Endothelial cell (in vitro differentiated cells): ENCODE measurements around the gene PAX4. TPM values are rescaled to one million over a fixed set of nuclear protein-coding genes. Genes with fewer than 3 reads are reported as not detected.

Experiments
- DNase-seq: peaks from one replicate; pipeline ENCODE4 v3.0.0; 2021; ENCODE audit warnings: low spot score
- H3K27ac Mint-ChIP-seq: one replicate; pipeline ENCODE4 v1.8.0; 2021; ENCODE audit warnings: mixed read lengths, inconsistent platforms; ENCODE audit not compliant: unreplicated experiment
- H3K27me3 Mint-ChIP-seq: one replicate; pipeline ENCODE4 v1.8.0; 2021; ENCODE audit warnings: mild to moderate bottlenecking, moderate library complexity, mixed read lengths, inconsistent platforms; ENCODE audit not compliant: unreplicated experiment
- H3K36me3 Mint-ChIP-seq: one replicate; pipeline ENCODE4 v1.8.0; 2021; ENCODE audit warnings: mild to moderate bottlenecking, low read depth, mixed read lengths, inconsistent platforms; ENCODE audit not compliant: unreplicated experiment
- H3K4me1 Mint-ChIP-seq: one replicate; pipeline ENCODE4 v1.8.0; 2021; ENCODE audit warnings: mild to moderate bottlenecking, mixed read lengths, inconsistent platforms; ENCODE audit not compliant: unreplicated experiment
- H3K4me3 Mint-ChIP-seq: one replicate; pipeline ENCODE4 v1.8.0; 2021; ENCODE audit warnings: mild to moderate bottlenecking, mixed read lengths, inconsistent platforms; ENCODE audit not compliant: unreplicated experiment
- H3K9me3 Mint-ChIP-seq: one replicate; pipeline ENCODE4 v1.8.0; 2021; ENCODE audit warnings: mixed read lengths, inconsistent platforms; ENCODE audit not compliant: unreplicated experiment
- total RNA-seq: library from RNA; stranded (reverse); fragmentation: NEBNext Ultra II Directional; extraction: Animal tissue kit (Norgen Biotek cat#: 25700); gene quantifications from one replicate; pipeline ENCODE4 v1.2.1, GENCODE V29; 2021; ENCODE audit not compliant: unreplicated experiment
- TF ChIP-seq, protein P1 (sequence below): fragments of 200-600 bp; sonication (generic); IDR thresholded peaks from one replicate; pipeline ENCODE4 v1.5.0; 2021; ENCODE audit warnings: antibody characterized with exemption; ENCODE audit not compliant: unreplicated experiment

The PAX4 gene
- total RNA-seq, 1 donor from 2014 or later = 0.33 TPM

GRCh38 chr7:127588697-127589482 lies 29.1 kb downstream of the PAX4 start:
- peaks cover 47% of the 10 kb centered on the region for H3K4me1 Mint-ChIP-seq
- TF ChIP-seq, protein P1, sequence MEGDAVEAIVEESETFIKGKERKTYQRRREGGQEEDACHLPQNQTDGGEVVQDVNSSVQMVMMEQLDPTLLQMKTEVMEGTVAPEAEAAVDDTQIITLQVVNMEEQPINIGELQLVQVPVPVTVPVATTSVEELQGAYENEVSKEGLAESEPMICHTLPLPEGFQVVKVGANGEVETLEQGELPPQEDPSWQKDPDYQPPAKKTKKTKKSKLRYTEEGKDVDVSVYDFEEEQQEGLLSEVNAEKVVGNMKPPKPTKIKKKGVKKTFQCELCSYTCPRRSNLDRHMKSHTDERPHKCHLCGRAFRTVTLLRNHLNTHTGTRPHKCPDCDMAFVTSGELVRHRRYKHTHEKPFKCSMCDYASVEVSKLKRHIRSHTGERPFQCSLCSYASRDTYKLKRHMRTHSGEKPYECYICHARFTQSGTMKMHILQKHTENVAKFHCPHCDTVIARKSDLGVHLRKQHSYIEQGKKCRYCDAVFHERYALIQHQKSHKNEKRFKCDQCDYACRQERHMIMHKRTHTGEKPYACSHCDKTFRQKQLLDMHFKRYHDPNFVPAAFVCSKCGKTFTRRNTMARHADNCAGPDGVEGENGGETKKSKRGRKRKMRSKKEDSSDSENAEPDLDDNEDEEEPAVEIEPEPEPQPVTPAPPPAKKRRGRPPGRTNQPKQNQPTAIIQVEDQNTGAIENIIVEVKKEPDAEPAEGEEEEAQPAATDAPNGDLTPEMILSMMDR = no peak

DNA sequence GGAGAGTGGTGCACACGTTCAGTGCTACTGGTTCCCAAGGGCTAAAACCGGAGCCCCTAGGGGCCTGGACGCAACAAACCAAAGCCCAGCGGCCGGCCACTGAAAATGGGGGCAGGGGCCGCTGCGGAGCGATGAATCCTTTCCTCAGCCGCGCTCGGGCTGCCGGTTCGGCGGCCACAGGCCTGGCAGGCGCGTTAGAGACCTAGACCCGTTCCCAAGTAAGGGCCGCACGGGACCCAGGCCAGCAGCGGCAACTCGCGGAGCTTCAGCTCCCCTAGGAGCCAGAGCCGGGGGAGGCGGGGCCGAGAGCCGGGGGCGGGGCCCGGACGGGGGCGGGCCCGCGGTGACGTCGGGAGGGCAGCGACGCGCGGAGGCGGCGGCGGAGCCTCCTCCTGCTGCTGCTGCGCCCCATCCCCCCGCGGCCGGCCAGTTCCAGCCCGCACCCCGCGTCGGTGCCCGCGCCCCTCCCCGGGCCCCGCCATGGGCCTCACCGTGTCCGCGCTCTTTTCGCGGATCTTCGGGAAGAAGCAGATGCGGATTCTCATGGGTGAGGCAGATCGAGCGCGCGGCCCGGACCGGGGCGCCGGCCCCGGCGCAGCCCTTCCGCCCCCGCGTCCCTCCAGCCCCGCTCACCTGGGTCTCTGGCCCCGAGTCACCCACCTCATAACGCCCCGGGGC lies 29.8 kb downstream of the PAX4 start, which contains the start of gene ARF5:
TSS of gene ARF5 (plus strand) at position 393 of the 678 bp plus-strand sequence. CDS start at position 481, 88 bp downstream.
- Mint-ChIP-seq H3K4me1 (peaks cover 55% of the 10 kb centered on the region), H3K36me3 (peaks cover 25% of the 10 kb centered on the region), H3K9me3 (no peaks in the 10 kb centered on the region), H3K27ac (peak within 1 kb of the TSS; percentile 88), H3K27me3 (peaks cover 18% of the 10 kb centered on the region), H3K4me3 (peak within 1 kb of the TSS; percentile 99)
- TF ChIP-seq, protein P1 = no peak
- peak; percentile 92 for DNase-seq

More at GRCh38 chr7:127588697-127589482, 29.1 kb downstream of the PAX4 start:
- H3K36me3 Mint-ChIP-seq = peaks cover 25% of the 10 kb centered on the region
- H3K27me3 Mint-ChIP-seq = peaks cover 18% of the 10 kb centered on the region
- H3K27ac Mint-ChIP-seq = peak overlapping the region; percentile 88
- H3K9me3 Mint-ChIP-seq = no peaks in the 10 kb centered on the region
- peak; percentile 64 for DNase-seq
- H3K4me3 Mint-ChIP-seq = peak overlapping the region; percentile 99

GRCh38 chr7:127587663-127588018 lies 30.3 kb downstream of the PAX4 start:
- Mint-ChIP-seq H3K27me3 (peaks cover 18% of the 10 kb centered on the region), H3K36me3 (peaks cover 30% of the 10 kb centered on the region), H3K4me1 (peaks cover 60% of the 10 kb centered on the region), H3K4me3 (peak overlapping the region; percentile 70), H3K9me3 (no peaks in the 10 kb centered on the region), H3K27ac (no peak overlapping the region)
- TF ChIP-seq, protein P1 = no peak
- DNase-seq = no peak

DNA sequence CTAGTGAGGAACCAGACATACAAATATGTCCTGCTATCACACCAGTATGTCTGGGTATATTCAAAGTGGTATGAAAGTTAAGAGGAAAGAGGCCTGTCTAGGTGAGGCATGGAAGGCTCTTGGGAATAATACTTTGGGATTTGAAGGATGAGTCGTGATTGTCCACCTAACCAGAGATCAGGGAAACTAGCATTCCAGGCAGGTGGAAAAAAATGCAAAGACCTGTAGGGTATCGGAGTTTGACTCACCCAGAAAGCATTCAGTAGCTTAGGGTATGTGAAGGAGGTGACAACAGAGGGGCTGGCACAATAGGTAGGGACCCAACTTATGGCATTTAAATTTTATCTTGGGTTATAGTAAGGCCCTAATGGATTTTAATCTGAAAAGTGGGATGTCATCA lies 31.6 kb downstream of the PAX4 start:
- Mint-ChIP-seq H3K9me3 (no peaks in the 10 kb centered on the region), H3K27me3 (peaks cover 18% of the 10 kb centered on the region), H3K4me1 (peaks cover 56% of the 10 kb centered on the region), H3K4me3 (peak overlapping the region; percentile 26), H3K36me3 (peaks cover 32% of the 10 kb centered on the region), H3K27ac (no peak overlapping the region)
- DNase-seq = no peak
- TF ChIP-seq, protein P1 = no peak
